PC-3 (cell line): ENCODE measurements around the gene SUCLA2. TPM values are rescaled to one million over a fixed set of nuclear protein-coding genes. Genes with fewer than 3 reads are reported as not detected.

ENCODE experiments used
- ATAC-seq: fragments of 200-7000 bp; cut with Tn5 transposase; 2 replicates; pipeline ENCODE4 v1.9.1; 2020; ENCODE audit warnings: mild to moderate bottlenecking, moderate library complexity
- BruUV-seq: library from RNA; stranded (reverse); fragments of 400-500 nt; replicated peaks from 2 replicates; lab custom pipeline; 2021; lab: Mats Ljungman, UMichigan
- CTCF ChIA-PET: fragments of 300-600 bp; sonication (Branson Sonifier 250); formaldehyde crosslinking; loops from one replicate; lab custom pipeline; 2022; ENCODE audit warnings: antibody characterized with exemption; lab: Charles Lee
- POLR2A ChIA-PET: fragments of 300-600 bp; sonication (Branson Sonifier 250); formaldehyde crosslinking; loops from one replicate; lab custom pipeline; 2022; ENCODE audit warnings: antibody characterized with exemption; ENCODE audit not compliant: unreplicated experiment; lab: Charles Lee
- DNase-seq: peaks from one replicate; pipeline ENCODE4 v3.0.0-alpha.2; 2015
- H2AFZ ChIP-seq: fragments of 300-600 bp; sonication (generic); 2 replicates; pipeline ENCODE4 v1.6.0; 2016; ENCODE audit warnings: antibody characterized with exemption, low read length
- H3F3A ChIP-seq: fragments of 300-600 bp; sonication (generic); one replicate; pipeline ENCODE4 v1.6.0; 2017; ENCODE audit warnings: antibody characterized with exemption, low read length, control low read depth, mild to moderate bottlenecking; ENCODE audit not compliant: unreplicated experiment
- H3K27ac ChIP-seq: fragments of 300-600 bp; sonication (generic); 2 replicates; pipeline ENCODE4 v1.5.1; 2016; ENCODE audit warnings: mild to moderate bottlenecking, low read length
- H3K27me3 ChIP-seq: fragments of 300-600 bp; sonication (generic); 2 replicates; pipeline ENCODE4 v1.6.1; 2016; ENCODE audit warnings: low read length, mixed read lengths
- H3K36me3 ChIP-seq: fragments of 300-600 bp; sonication (generic); 2 replicates; pipeline ENCODE4 v1.6.1; 2016; ENCODE audit warnings: low read depth, mixed run types, low read length, mixed read lengths
- H3K4me1 ChIP-seq: fragments of 300-600 bp; sonication (generic); 2 replicates; pipeline ENCODE4 v1.5.1; 2016; ENCODE audit warnings: low read length; ENCODE audit not compliant: insufficient read depth
- H3K4me2 ChIP-seq: fragments of 300-600 bp; sonication (generic); 2 replicates; pipeline ENCODE4 v1.6.0; 2016; ENCODE audit warnings: low read length
- H3K4me3 ChIP-seq: fragments of 300-600 bp; sonication (generic); 2 replicates; pipeline ENCODE4 v1.5.1; 2016; ENCODE audit warnings: mild to moderate bottlenecking, low read length, mixed read lengths
- H3K79me2 ChIP-seq: fragments of 300-600 bp; sonication (generic); 2 replicates; pipeline ENCODE4 v1.6.1; 2017; ENCODE audit warnings: low read length, mixed read lengths
- H3K9ac ChIP-seq: fragments of 300-600 bp; sonication (generic); 2 replicates; pipeline ENCODE4 v1.6.0; 2016; ENCODE audit warnings: mild to moderate bottlenecking, low read length
- H3K9me2 ChIP-seq: fragments of 300-600 bp; sonication (generic); replicated peaks from 2 replicates; pipeline ENCODE4 v1.6.1; 2016; ENCODE audit warnings: mixed run types, low read length, mixed read lengths
- H3K9me3 ChIP-seq: fragments of 300-600 bp; sonication (generic); 2 replicates; pipeline ENCODE4 v1.6.1; 2016; ENCODE audit warnings: low read length, mixed read lengths
- H4K20me1 ChIP-seq: fragments of 300-600 bp; sonication (generic); 2 replicates; pipeline ENCODE4 v1.6.1; 2016; ENCODE audit warnings: low read length, mixed read lengths
- EZH2 ChIP-seq: fragments of 300-600 bp; sonication (generic); IDR thresholded peaks from one replicate; pipeline ENCODE4 v1.6.1; 2017; ENCODE audit warnings: antibody characterized with exemption, mild to moderate bottlenecking, low read length; ENCODE audit not compliant: unreplicated experiment
- EZH2phosphoT487 ChIP-seq: fragments of 300-600 bp; sonication (generic); IDR thresholded peaks from 2 replicates; pipeline ENCODE4 v1.6.1; 2018; ENCODE audit warnings: mild to moderate bottlenecking, antibody characterized with exemption, low read length, borderline replicate concordance
- intact Hi-C: fragments of 100-400 bp; cut with micrococcal nuclease; formaldehyde crosslinking; loops from 2 replicates; pipeline ENCODE4 v1.9.0; 2023
- total RNA-seq: library from RNA; depleted of rRNA; stranded (reverse); fragments of >200 nt; gene quantifications from 2 replicates; pipeline ENCODE4 v1.2.3, GENCODE V29; 2014
- TF ChIP-seq, protein P1 (sequence below): fragments of 300-600 bp; sonication (generic); conservative IDR thresholded peaks from 2 replicates; pipeline ENCODE4 v1.5.1; 2017; ENCODE audit warnings: antibody characterized with exemption, low read depth, mild to moderate bottlenecking, low read length

Gene SUCLA2
- total RNA-seq, 1 experiment from 2014 or later, result 35.0 TPM

DNA sequence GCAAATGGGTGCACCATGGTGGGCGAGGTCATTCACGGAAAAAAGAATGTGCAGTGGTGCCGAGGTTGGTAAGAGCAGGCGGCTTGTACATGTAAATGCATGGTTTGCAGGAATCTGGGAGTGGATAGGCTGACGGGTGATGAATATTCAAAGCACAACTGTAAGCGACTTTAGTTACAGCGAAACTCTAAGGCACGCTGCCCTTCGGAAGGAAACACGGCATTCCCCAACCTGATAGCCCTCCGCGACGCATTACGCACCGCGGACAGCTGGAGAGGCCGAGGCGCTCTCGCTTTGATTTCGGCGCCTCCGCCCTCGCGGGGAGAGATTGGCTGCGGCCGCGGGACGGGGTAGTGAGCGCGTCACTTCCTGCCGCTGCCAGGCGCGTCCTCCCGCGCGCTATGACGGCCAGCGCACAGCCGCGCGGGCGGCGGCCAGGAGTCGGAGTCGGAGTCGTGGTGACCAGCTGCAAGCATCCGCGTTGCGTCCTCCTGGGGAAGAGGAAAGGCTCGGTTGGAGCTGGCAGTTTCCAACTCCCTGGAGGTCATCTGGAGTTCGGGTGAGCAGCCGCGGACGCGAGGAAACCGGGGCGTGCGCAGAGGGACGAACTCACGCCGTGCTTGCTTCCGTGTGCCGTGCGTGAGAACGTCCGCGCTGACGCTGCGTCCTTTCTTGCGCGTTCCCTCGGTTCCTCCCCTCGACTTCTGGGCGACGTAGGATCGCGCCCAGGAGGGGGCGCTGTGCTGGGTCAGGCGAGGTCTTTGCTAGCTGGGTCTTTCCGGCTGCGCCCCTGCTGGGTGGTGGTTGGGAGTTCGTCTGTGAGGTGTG lies 36.5 kb upstream of the SUCLA2 start, which contains the start of gene NUDT15:
Gene NUDT15 (plus strand): TSS at position 381 of the 828 bp plus-strand sequence. CDS start 21 bp downstream, at position 402.
- Histone ChIP-seq H4K20me1 (peaks cover 5% of the 10 kb centered on the region; the same call in 1 of the 2 replicates), H3K4me1 (peaks cover 30% of the 10 kb centered on the region), H3K9me3 (no peaks in the 10 kb centered on the region), H3K9me2 (no peaks in the 10 kb centered on the region), H3K9ac (peak within 1 kb of the TSS; percentile 96), H3K36me3 (peaks cover 16% of the 10 kb centered on the region), H2AFZ (peak within 1 kb of the TSS; percentile 82), H3K27ac (peak within 1 kb of the TSS; percentile 95), H3K4me3 (peak within 1 kb of the TSS; percentile 79), H3K27me3 (no peaks in the 10 kb centered on the region), H3K79me2 (peaks cover 32% of the 10 kb centered on the region), H3K4me2 (peak within 1 kb of the TSS; percentile 97), H3F3A (no peaks in the 10 kb centered on the region)
- BruUV-seq, result no TSS peak
- POLR2A ChIA-PET, result interaction anchor here (1.0 kb wide), 1 partner anchor 118 kb away, joined by 3 read pairs; no protein-coding TSS in a partner anchor
- intact Hi-C loops, result loop anchor here (2.0 kb wide), 1 partner anchor 29 kb away; no protein-coding TSS in a partner anchor
- ATAC-seq, result peak; percentile 94
- peak; percentile 92 for DNase-seq
- CTCF ChIA-PET, result interaction anchor here (0.6 kb wide), 1 partner anchor 559 kb away, joined by 4 read pairs; no protein-coding TSS in a partner anchor
- TF ChIP-seq EZH2phosphoT487 (no peak), EZH2 (no peak)
- TF ChIP-seq, protein P1, sequence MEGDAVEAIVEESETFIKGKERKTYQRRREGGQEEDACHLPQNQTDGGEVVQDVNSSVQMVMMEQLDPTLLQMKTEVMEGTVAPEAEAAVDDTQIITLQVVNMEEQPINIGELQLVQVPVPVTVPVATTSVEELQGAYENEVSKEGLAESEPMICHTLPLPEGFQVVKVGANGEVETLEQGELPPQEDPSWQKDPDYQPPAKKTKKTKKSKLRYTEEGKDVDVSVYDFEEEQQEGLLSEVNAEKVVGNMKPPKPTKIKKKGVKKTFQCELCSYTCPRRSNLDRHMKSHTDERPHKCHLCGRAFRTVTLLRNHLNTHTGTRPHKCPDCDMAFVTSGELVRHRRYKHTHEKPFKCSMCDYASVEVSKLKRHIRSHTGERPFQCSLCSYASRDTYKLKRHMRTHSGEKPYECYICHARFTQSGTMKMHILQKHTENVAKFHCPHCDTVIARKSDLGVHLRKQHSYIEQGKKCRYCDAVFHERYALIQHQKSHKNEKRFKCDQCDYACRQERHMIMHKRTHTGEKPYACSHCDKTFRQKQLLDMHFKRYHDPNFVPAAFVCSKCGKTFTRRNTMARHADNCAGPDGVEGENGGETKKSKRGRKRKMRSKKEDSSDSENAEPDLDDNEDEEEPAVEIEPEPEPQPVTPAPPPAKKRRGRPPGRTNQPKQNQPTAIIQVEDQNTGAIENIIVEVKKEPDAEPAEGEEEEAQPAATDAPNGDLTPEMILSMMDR, result peak; percentile 90

DNA sequence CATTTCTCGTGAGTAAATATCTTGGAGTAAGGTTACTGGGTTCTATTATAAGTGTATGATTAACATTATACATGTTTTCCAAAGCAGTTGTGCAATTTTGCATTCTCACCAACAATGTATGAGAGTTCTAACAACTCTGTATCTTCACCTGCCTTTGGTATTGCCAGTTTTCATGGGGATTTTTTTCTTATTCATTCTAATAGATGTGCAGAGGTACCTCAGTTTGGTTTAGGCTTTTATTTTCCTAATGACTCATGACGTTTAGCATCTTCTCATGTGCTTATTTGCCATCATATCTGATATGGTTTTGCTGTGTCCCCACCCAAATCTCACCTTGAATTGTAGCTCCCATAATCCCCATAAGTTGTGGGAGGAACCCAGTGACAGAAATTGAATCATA lies 28.8 kb upstream of the SUCLA2 start:
- no peak for TF ChIP-seq EZH2
- TF ChIP-seq, protein P1, result no peak
- TF ChIP-seq EZH2phosphoT487, result no peak
- Histone ChIP-seq H3K4me1 (no peaks in the 10 kb centered on the region), H3K27ac (no peak overlapping the region), H3K9me2 (no peaks in the 10 kb centered on the region), H3K79me2 (no peaks in the 10 kb centered on the region), H2AFZ (no peak overlapping the region), H3K4me3 (no peak overlapping the region), H3F3A (no peaks in the 10 kb centered on the region), H3K36me3 (no peaks in the 10 kb centered on the region; the same call in 1 of the 2 replicates), H4K20me1 (no peaks in the 10 kb centered on the region), H3K9me3 (no peaks in the 10 kb centered on the region), H3K4me2 (no peak overlapping the region), H3K27me3 (no peaks in the 10 kb centered on the region), H3K9ac (no peak overlapping the region)
- ChIA-PET POLR2A (no interaction called here), CTCF (no interaction called here)
- intact Hi-C loops, result no loop called here
- ATAC-seq (no peak), DNase-seq (no peak)
- no TSS peak for BruUV-seq
